ENCODE data around the gene CCDC60. TPM values are rescaled to one million over a fixed set of nuclear protein-coding genes. Genes with fewer than 3 reads are reported as not detected.

CCDC60 gene
- total RNA-seq, 1 donor from 2014 or later = not detected

- DNase-seq (ENCODE audit: low spot score) = no peak
These were observed 178.4 kb downstream of the CCDC60 start for GRCh38 chr12:119512772-119513497.

GRCh38 chr12:119528241-119528640 is 193.7 kb downstream of the CCDC60 start:
- DNase-seq (ENCODE audit: low spot score) = no peak

- DNase-seq (ENCODE audit: low spot score) = no peak
These were observed 205.9 kb downstream of the CCDC60 start for GRCh38 chr12:119540476-119540875.

- DNase-seq (ENCODE audit: low spot score) = no peak
These were observed 210.5 kb downstream of the CCDC60 start for GRCh38 chr12:119544765-119545625.

GRCh38 chr12:119546340-119546739 is 211.8 kb downstream of the CCDC60 start:
- DNase-seq (ENCODE audit: low spot score) = no peak

GRCh38 chr12:119547001-119547400 is 212.5 kb downstream of the CCDC60 start:
- DNase-seq (ENCODE audit: low spot score) = no peak

- DNase-seq (ENCODE audit: low spot score) = no peak
These were observed 222.3 kb downstream of the CCDC60 start for GRCh38 chr12:119556854-119557253.

GRCh38 chr12:119565404-119565803 is 230.9 kb downstream of the CCDC60 start:
- no peak for DNase-seq (ENCODE audit: low spot score)

GRCh38 chr12:119570771-119571170 is 236.2 kb downstream of the CCDC60 start:
- no peak for DNase-seq (ENCODE audit: low spot score)

- no peak for DNase-seq (ENCODE audit: low spot score)
These were observed 238.6 kb downstream of the CCDC60 start for GRCh38 chr12:119573086-119573485.

GRCh38 chr12:119574255-119574654 is 239.7 kb downstream of the CCDC60 start:
- DNase-seq (ENCODE audit: low spot score) = no peak

GRCh38 chr12:119576118-119576810 is 241.7 kb downstream of the CCDC60 start:
- DNase-seq (ENCODE audit: low spot score) = no peak

GRCh38 chr12:119576915-119577314 is 242.4 kb downstream of the CCDC60 start:
- no peak for DNase-seq (ENCODE audit: low spot score)

- DNase-seq (ENCODE audit: low spot score) = no peak
These were observed 243.6 kb downstream of the CCDC60 start for GRCh38 chr12:119578112-119578511.

GRCh38 chr12:119589097-119589496 is 254.6 kb downstream of the CCDC60 start:
- no peak for DNase-seq (ENCODE audit: low spot score)

GRCh38 chr12:119589634-119590033 is 255.1 kb downstream of the CCDC60 start:
- no peak for DNase-seq (ENCODE audit: low spot score)

Other genes starting within 250 kb of the CCDC60 start
- 66.4 TPM for gene HSPB8, start 155.8 kb upstream of the CCDC60 start, total RNA-seq

All from mesenteric fat pad (tissue), 1 donor.